ENCODE measurements around the gene SMURF2. TPM values are rescaled to one million over a fixed set of nuclear protein-coding genes. Genes with fewer than 3 reads are reported as not detected.

SMURF2 gene
- total RNA-seq, 1 experiment from 2014 or later: 127 TPM

DNA sequence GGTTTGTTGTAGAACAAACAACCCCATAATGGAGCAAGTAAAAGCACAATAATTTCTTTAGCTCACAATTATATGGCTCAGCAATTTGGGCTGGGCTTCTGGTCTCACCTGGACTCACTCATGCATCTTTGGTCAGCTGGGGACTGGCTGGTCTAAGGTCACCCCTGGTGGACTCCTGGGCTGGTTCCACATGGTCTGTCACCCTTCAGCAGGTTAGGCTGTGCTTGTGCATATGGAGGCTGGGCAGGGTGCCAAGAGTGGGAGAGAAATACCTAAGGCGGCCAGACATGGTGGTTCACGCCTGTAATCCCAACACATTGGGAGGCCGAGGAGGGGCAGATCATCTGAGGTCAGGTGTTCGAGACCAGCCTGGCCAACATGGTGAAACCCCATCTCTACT, 27.0 kb upstream of the SMURF2 start:
- Histone ChIP-seq H3K27me3 (ENCODE audit: insufficient read depth, low read length) (no peaks in the 10 kb centered on the region), H3K9ac (ENCODE audit: low read length) (no peak overlapping the region), H3K4me1 (ENCODE audit: control insufficient read depth in 1 of 2, insufficient read depth in 2 of 2, low read length in 2 of 2) (peaks cover 67 to 88% of the 10 kb centered on the region in 2 experiments), H4K20me1 (ENCODE audit: insufficient read depth) (no peaks in the 10 kb centered on the region), H2AFZ (ENCODE audit: low read depth, low read length, poor library complexity, severe bottlenecking) (no peak overlapping the region), H3K4me3 (replicated peaks in 1 of 2; ENCODE audit: low read depth in 1 of 2, low read length in 2 of 2) (no peak overlapping the region), H3K79me2 (ENCODE audit: insufficient read depth, low read length) (no peaks in the 10 kb centered on the region), H3K36me3 (ENCODE audit: control insufficient read depth in 1 of 2, insufficient read depth in 2 of 2, low read length in 2 of 2) (no peaks in the 10 kb centered on the region), H3K9me3 (ENCODE audit: control insufficient read depth in 1 of 2, insufficient read depth in 1 of 2, low read depth in 1 of 2, low read length in 2 of 2) (no peaks in the 10 kb centered on the region), H3K4me2 (ENCODE audit: low read length) (no peak overlapping the region), H3K27ac (ENCODE audit: low read depth, low read length) (no peak overlapping the region), H3K9me2 (ENCODE audit: insufficient read depth) (no peaks in the 10 kb centered on the region)
- TF ChIP-seq ZFX (IDR thresholded peaks at IDR 0.05) (no peak), CEBPB (IDR thresholded peaks at IDR 0.05; ENCODE audit: low read depth) (no peak), SP1 (IDR thresholded peaks at IDR 0.05; ENCODE audit: low read depth) (no peak), POLR2A (IDR thresholded peaks at IDR 0.05; ENCODE audit: borderline replicate concordance, extremely low read depth, insufficient read depth, insufficient read length) (no peak), EZH2phosphoT487 (IDR thresholded peaks at IDR 0.05; ENCODE audit: borderline replicate concordance) (no peak), SRF (IDR thresholded peaks at IDR 0.05; ENCODE audit: low read depth) (no peak), ZNF274 (IDR thresholded peaks at IDR 0.05; ENCODE audit: low read depth, low read length) (no peak), EGR1 (IDR thresholded peaks at IDR 0.05; ENCODE audit: low read depth) (no peak), YY1 (IDR thresholded peaks at IDR 0.05; ENCODE audit: extremely low read depth, insufficient replicate concordance, low read depth, low read length) (no peak)
- TF ChIP-seq, protein P1, sequence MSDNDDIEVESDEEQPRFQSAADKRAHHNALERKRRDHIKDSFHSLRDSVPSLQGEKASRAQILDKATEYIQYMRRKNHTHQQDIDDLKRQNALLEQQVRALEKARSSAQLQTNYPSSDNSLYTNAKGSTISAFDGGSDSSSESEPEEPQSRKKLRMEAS (IDR thresholded peaks at IDR 0.05): no peak
- TF ChIP-seq, protein P2, sequence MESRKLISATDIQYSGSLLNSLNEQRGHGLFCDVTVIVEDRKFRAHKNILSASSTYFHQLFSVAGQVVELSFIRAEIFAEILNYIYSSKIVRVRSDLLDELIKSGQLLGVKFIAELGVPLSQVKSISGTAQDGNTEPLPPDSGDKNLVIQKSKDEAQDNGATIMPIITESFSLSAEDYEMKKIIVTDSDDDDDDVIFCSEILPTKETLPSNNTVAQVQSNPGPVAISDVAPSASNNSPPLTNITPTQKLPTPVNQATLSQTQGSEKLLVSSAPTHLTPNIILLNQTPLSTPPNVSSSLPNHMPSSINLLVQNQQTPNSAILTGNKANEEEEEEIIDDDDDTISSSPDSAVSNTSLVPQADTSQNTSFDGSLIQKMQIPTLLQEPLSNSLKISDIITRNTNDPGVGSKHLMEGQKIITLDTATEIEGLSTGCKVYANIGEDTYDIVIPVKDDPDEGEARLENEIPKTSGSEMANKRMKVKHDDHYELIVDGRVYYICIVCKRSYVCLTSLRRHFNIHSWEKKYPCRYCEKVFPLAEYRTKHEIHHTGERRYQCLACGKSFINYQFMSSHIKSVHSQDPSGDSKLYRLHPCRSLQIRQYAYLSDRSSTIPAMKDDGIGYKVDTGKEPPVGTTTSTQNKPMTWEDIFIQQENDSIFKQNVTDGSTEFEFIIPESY (IDR thresholded peaks at IDR 0.05; ENCODE audit: extremely low read depth, insufficient replicate concordance, low read length): no peak
- TF ChIP-seq, protein P3, sequence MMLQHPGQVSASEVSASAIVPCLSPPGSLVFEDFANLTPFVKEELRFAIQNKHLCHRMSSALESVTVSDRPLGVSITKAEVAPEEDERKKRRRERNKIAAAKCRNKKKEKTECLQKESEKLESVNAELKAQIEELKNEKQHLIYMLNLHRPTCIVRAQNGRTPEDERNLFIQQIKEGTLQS (IDR thresholded peaks at IDR 0.05): no peak
- BruUV-seq (replicated peaks): no TSS peak
- ATAC-seq: peak; percentile 15; the same call in 1 of the 2 replicates
- CTCF ChIA-PET: no interaction called here
- intact Hi-C loops (cut with micrococcal nuclease): no loop called here
- no peak for DNase-seq (ENCODE audit: low read depth, low spot score)
- POLR2A ChIA-PET: interaction anchor here (0.8 to 1.3 kb wide), 4 partner anchors 10 to 20 kb away, joined by 3 read pairs; no protein-coding TSS in a partner anchor
- RAD21 ChIA-PET (ENCODE audit: low non-redundant PET in 1 of 2, low total read pairs in 2 of 2, uncharacterized antibody in 2 of 2, unreplicated experiment in 2 of 2): no interaction called here

Data from HCT116 (cell line).